HCT116 (cell line): Measurements from ENCODE around the gene PLAAT3. TPM values are rescaled to one million over a fixed set of nuclear protein-coding genes. Genes with fewer than 3 reads are reported as not detected.

Experiments
- ATAC-seq: fragments of 200-7000 bp; cut with Tn5 transposase; 2 replicates; pipeline ENCODE4 v1.9.1; 2020; ENCODE audit warnings: mild to moderate bottlenecking, moderate library complexity
- BruUV-seq: library from RNA; stranded (reverse); fragments of 400-500 nt; replicated peaks from 2 replicates; lab custom pipeline; 2021; lab: Mats Ljungman, UMichigan
- CTCF ChIA-PET: fragments of 300-600 bp; sonication (Branson Sonifier 250); formaldehyde crosslinking; loops from one replicate; lab custom pipeline; 2021; ENCODE audit warnings: antibody characterized with exemption; lab: Charles Lee
- POLR2A ChIA-PET: fragments of 300-600, 350-600 bp; sonication (Branson Sonifier 250); formaldehyde crosslinking; loops from one replicate; lab custom pipeline; 2021; ENCODE audit warnings: antibody characterized with exemption; lab: Charles Lee
- RAD21 ChIA-PET, 2 experiments: fragments of 300-600 bp; sonication (Branson Sonifier 250); formaldehyde crosslinking; loops; one replicate each; lab custom pipeline; 2023; ENCODE audit warnings: low total read pairs in 2 of 2; ENCODE audit not compliant: uncharacterized antibody in 2 of 2, unreplicated experiment in 2 of 2, low non-redundant PET in 1 of 2; lab: Charles Lee
- DNase-seq: peaks from one replicate; pipeline ENCODE4 v3.0.0-alpha.2; 2010; ENCODE audit warnings: low read depth, low spot score
- H2AFZ ChIP-seq: fragments of 200-600 bp; shearing (Covaris generic), sonication (generic); 2 replicates; pipeline ENCODE4 v1.6.1; 2017; ENCODE audit warnings: low read depth, mixed run types, mixed read lengths, antibody characterized with exemption, low read length; ENCODE audit not compliant: poor library complexity, severe bottlenecking
- H3K27ac ChIP-seq: 2 replicates; pipeline ENCODE4 v1.5.1; 2012; ENCODE audit warnings: low read depth, low read length
- H3K27me3 ChIP-seq: fragments of 200-600 bp; sonication (generic); 2 replicates; pipeline ENCODE4 v1.6.1; 2016; ENCODE audit warnings: mixed run types, low read length, mixed read lengths; ENCODE audit not compliant: insufficient read depth
- H3K36me3 ChIP-seq, 2 experiments: fragments of 200-500 bp in 1 of 2; fragments of 200-600 bp in 1 of 2; sonication (Bioruptor generic) in 1 of 2; sonication (generic) in 1 of 2; 2 replicates each; pipeline versions ENCODE4 v1.5.1 to v1.6.1; 2014 to 2016; ENCODE audit warnings: low read length in 2 of 2, inconsistent platforms in 1 of 2, mixed read lengths in 1 of 2, mixed run types in 1 of 2; ENCODE audit not compliant: insufficient read depth in 2 of 2, control insufficient read depth in 1 of 2
- H3K4me1 ChIP-seq, 2 experiments: fragments of 200-600 bp in 1 of 2; sonication (generic) in 1 of 2; 2 replicates each; pipeline versions ENCODE4 v1.5.1 to v1.6.1; 2012 to 2017; ENCODE audit warnings: low read length in 2 of 2, inconsistent platforms in 1 of 2, mild to moderate bottlenecking in 1 of 2, mixed read lengths in 1 of 2, mixed run types in 1 of 2, moderate library complexity in 1 of 2; ENCODE audit not compliant: insufficient read depth in 2 of 2, control insufficient read depth in 1 of 2
- H3K4me2 ChIP-seq: fragments of 200-600 bp; sonication (generic); 2 replicates; pipeline ENCODE4 v1.6.1; 2017; ENCODE audit warnings: mixed run types, low read length, mixed read lengths
- H3K4me3 ChIP-seq, 2 experiments: fragments of 200-600 bp in 1 of 2; sonication (generic) in 1 of 2; replicated peaks in 1 of 2; 2 replicates each; pipeline ENCODE4 v1.5.1; 2011 to 2016; ENCODE audit warnings: low read length in 2 of 2, control low read depth in 1 of 2, low read depth in 1 of 2, mild to moderate bottlenecking in 1 of 2, mixed read lengths in 1 of 2, mixed run types in 1 of 2
- H3K79me2 ChIP-seq: fragments of 200-600 bp; sonication (generic); 2 replicates; pipeline ENCODE4 v1.6.1; 2017; ENCODE audit warnings: mild to moderate bottlenecking, mixed run types, low read length, moderate library complexity, mixed read lengths; ENCODE audit not compliant: insufficient read depth
- H3K9ac ChIP-seq: fragments of 200-600 bp; sonication (generic); 2 replicates; pipeline ENCODE4 v1.6.1; 2016; ENCODE audit warnings: low read length, mixed read lengths
- H3K9me2 ChIP-seq: fragments of 200-600 bp; sonication (generic), shearing (Covaris generic); 2 replicates; pipeline ENCODE4 v1.6.1; 2017; ENCODE audit warnings: mixed run types, mild to moderate bottlenecking, moderate library complexity; ENCODE audit not compliant: insufficient read depth
- H3K9me3 ChIP-seq, 2 experiments: fragments of 200-500 bp in 1 of 2; fragments of 200-600 bp in 1 of 2; sonication (Bioruptor generic) in 1 of 2; sonication (generic) in 1 of 2; 2 replicates each; pipeline ENCODE4 v1.6.1; 2014 to 2017; ENCODE audit warnings: low read length in 2 of 2, mixed read lengths in 2 of 2, inconsistent platforms in 1 of 2, low read depth in 1 of 2, mild to moderate bottlenecking in 1 of 2, mixed run types in 1 of 2, moderate library complexity in 1 of 2; ENCODE audit not compliant: control insufficient read depth in 1 of 2, insufficient read depth in 1 of 2
- H4K20me1 ChIP-seq: fragments of 200-600 bp; sonication (generic), shearing (Covaris generic); 2 replicates; pipeline ENCODE4 v1.6.1; 2017; ENCODE audit warnings: mixed run types, mild to moderate bottlenecking, moderate library complexity; ENCODE audit not compliant: insufficient read depth
- ATF3 ChIP-seq: IDR thresholded peaks from 2 replicates; pipeline ENCODE4 v1.6.1; 2012
- CBX3 ChIP-seq: IDR thresholded peaks from 2 replicates; pipeline ENCODE4 v1.6.1; 2012; ENCODE audit warnings: low read depth
- CEBPB ChIP-seq: IDR thresholded peaks from 2 replicates; pipeline ENCODE4 v1.6.1; 2012; ENCODE audit warnings: low read depth
- EGR1 ChIP-seq: IDR thresholded peaks from 2 replicates; pipeline ENCODE4 v1.6.1; 2012; ENCODE audit warnings: low read depth
- EZH2phosphoT487 ChIP-seq: fragments of 200-600 bp; IDR thresholded peaks from 2 replicates; pipeline ENCODE4 v1.6.1; 2018; ENCODE audit warnings: antibody characterized with exemption, borderline replicate concordance
- FOSL1 ChIP-seq: IDR thresholded peaks from 2 replicates; pipeline ENCODE4 v1.6.1; 2012; ENCODE audit warnings: low read depth
- JUND ChIP-seq: IDR thresholded peaks from 2 replicates; pipeline ENCODE4 v1.6.1; 2012
- RAD21 ChIP-seq: IDR thresholded peaks from 2 replicates; pipeline ENCODE4 v1.6.1; 2012; ENCODE audit warnings: low read depth, mild to moderate bottlenecking
- SIN3A ChIP-seq: IDR thresholded peaks from 2 replicates; pipeline ENCODE4 v1.6.1; 2012; ENCODE audit warnings: low read depth
- SRF ChIP-seq: IDR thresholded peaks from 2 replicates; pipeline ENCODE4 v1.6.1; 2012; ENCODE audit warnings: low read depth
- ZBTB33 ChIP-seq: IDR thresholded peaks from 2 replicates; pipeline ENCODE4 v1.6.1; 2011; ENCODE audit warnings: mild to moderate bottlenecking, low read length, moderate library complexity; ENCODE audit not compliant: insufficient replicate concordance; ENCODE audit errors: extremely low read depth
- ZFX ChIP-seq: fragments of 450-650 bp; IDR thresholded peaks from 2 replicates; pipeline ENCODE4 v1.6.1; 2017
- ZNF274 ChIP-seq: fragments of 200-500 bp; sonication (Bioruptor generic); IDR thresholded peaks from 2 replicates; pipeline ENCODE4 v1.6.1; 2014; ENCODE audit warnings: mild to moderate bottlenecking, low read depth, low read length, inconsistent platforms
- intact Hi-C: fragments of 100-400 bp; cut with micrococcal nuclease; formaldehyde crosslinking; loops from 2 replicates; pipeline ENCODE4 v1.10.0; 2022
- total RNA-seq: library from RNA; stranded (reverse); gene quantifications from one replicate; pipeline ENCODE4 v1.2.1, GENCODE V29; 2021; ENCODE audit not compliant: unreplicated experiment
- TF ChIP-seq, protein P1 (sequence below): IDR thresholded peaks from 2 replicates; pipeline ENCODE4 v1.6.1; 2012; ENCODE audit warnings: low read depth
- TF ChIP-seq, protein P2 (sequence below), 3 experiments: fragments of 200-600 bp in 1 of 3; sonication (generic) in 1 of 3; IDR thresholded peaks in 2 of 3; conservative IDR thresholded peaks in 1 of 3; 2 replicates each; pipeline ENCODE4 v1.5.1; 2012 to 2017; ENCODE audit warnings: low read depth in 2 of 3, low read length in 2 of 3, antibody characterized with exemption in 1 of 3, borderline replicate concordance in 1 of 3, control low read depth in 1 of 3, mild to moderate bottlenecking in 1 of 3, mixed read lengths in 1 of 3, mixed run types in 1 of 3, moderate library complexity in 1 of 3; ENCODE audit not compliant: insufficient read depth in 1 of 3

The PLAAT3 gene
- total RNA-seq, 1 experiment from 2014 or later = 31.1 TPM

GRCh38 chr11:63534895-63535461 is 79.3 kb downstream of the PLAAT3 start:
- Histone ChIP-seq H4K20me1 (no peaks in the 10 kb centered on the region), H3K27me3 (no peaks in the 10 kb centered on the region; the same call in 1 of the 2 replicates), H3K9me3 (no peaks in the 10 kb centered on the region), H3K4me1 (peaks cover 0 to 8% of the 10 kb centered on the region in 2 experiments; a peak in 2 of 4 replicates), H3K27ac (no peak overlapping the region), H3K9ac (no peak overlapping the region), H2AFZ (no peak overlapping the region), H3K79me2 (no peaks in the 10 kb centered on the region), H3K4me3 (no peak overlapping the region), H3K4me2 (no peak overlapping the region), H3K36me3 (no peaks in the 10 kb centered on the region), H3K9me2 (no peaks in the 10 kb centered on the region)
- ChIA-PET POLR2A (no interaction called here), CTCF (no interaction called here), RAD21 (no interaction called here)
- intact Hi-C loops = no loop called here
- DNase-seq (no peak), ATAC-seq (no peak)
- TF ChIP-seq ZNF274 (no peak), ZBTB33 (no peak), RAD21 (no peak), CEBPB (no peak), EGR1 (no peak), EZH2phosphoT487 (no peak), ATF3 (no peak), JUND (no peak), ZFX (no peak), SIN3A (no peak), FOSL1 (no peak), SRF (no peak), CBX3 (no peak)
- TF ChIP-seq, protein P1, sequence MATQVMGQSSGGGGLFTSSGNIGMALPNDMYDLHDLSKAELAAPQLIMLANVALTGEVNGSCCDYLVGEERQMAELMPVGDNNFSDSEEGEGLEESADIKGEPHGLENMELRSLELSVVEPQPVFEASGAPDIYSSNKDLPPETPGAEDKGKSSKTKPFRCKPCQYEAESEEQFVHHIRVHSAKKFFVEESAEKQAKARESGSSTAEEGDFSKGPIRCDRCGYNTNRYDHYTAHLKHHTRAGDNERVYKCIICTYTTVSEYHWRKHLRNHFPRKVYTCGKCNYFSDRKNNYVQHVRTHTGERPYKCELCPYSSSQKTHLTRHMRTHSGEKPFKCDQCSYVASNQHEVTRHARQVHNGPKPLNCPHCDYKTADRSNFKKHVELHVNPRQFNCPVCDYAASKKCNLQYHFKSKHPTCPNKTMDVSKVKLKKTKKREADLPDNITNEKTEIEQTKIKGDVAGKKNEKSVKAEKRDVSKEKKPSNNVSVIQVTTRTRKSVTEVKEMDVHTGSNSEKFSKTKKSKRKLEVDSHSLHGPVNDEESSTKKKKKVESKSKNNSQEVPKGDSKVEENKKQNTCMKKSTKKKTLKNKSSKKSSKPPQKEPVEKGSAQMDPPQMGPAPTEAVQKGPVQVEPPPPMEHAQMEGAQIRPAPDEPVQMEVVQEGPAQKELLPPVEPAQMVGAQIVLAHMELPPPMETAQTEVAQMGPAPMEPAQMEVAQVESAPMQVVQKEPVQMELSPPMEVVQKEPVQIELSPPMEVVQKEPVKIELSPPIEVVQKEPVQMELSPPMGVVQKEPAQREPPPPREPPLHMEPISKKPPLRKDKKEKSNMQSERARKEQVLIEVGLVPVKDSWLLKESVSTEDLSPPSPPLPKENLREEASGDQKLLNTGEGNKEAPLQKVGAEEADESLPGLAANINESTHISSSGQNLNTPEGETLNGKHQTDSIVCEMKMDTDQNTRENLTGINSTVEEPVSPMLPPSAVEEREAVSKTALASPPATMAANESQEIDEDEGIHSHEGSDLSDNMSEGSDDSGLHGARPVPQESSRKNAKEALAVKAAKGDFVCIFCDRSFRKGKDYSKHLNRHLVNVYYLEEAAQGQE = no peak
- TF ChIP-seq, protein P2, sequence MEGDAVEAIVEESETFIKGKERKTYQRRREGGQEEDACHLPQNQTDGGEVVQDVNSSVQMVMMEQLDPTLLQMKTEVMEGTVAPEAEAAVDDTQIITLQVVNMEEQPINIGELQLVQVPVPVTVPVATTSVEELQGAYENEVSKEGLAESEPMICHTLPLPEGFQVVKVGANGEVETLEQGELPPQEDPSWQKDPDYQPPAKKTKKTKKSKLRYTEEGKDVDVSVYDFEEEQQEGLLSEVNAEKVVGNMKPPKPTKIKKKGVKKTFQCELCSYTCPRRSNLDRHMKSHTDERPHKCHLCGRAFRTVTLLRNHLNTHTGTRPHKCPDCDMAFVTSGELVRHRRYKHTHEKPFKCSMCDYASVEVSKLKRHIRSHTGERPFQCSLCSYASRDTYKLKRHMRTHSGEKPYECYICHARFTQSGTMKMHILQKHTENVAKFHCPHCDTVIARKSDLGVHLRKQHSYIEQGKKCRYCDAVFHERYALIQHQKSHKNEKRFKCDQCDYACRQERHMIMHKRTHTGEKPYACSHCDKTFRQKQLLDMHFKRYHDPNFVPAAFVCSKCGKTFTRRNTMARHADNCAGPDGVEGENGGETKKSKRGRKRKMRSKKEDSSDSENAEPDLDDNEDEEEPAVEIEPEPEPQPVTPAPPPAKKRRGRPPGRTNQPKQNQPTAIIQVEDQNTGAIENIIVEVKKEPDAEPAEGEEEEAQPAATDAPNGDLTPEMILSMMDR (IDR thresholded peaks at IDR 0.05 in 2 of 3, conservative IDR thresholded peaks at IDR 0.05 in 1 of 3; ENCODE audit: borderline replicate concordance in 1 of 3, insufficient read depth in 1 of 3, low read depth in 2 of 3, low read length in 2 of 3) = no peak
- no TSS peak for BruUV-seq
